NCI-H1105 treated with DMSO at 0.1 percent for 48 hours (cell line): ENCODE results near the gene PHF21A.

Experiments used
- DNase-seq: peaks from one replicate; lab custom pipeline; 2025; lab: John Stamatoyannopoulos, UW

The PHF21A gene

GRCh38 chr11:45885274-45885920, 235.9 kb downstream of the PHF21A start, which contains the start of gene MAPK8IP1:
Gene MAPK8IP1, plus strand, starts transcription at chr11:45885651. Its CDS starts 170 bp downstream, at chr11:45885821.
- DNase-seq = peak; percentile 66

GRCh38 chr11:45884596-45885185, 236.6 kb downstream of the PHF21A start:
- DNase-seq = no peak
